Motor neuron (in vitro differentiated cells): Measurements from ENCODE around the gene TMEM97. TPM values are rescaled to one million over a fixed set of nuclear protein-coding genes. Genes with fewer than 3 reads are reported as not detected.
A peak's percentile ranks its signal among the peaks of the same experiment; 100 is the strongest.

ENCODE experiments used
- ATAC-seq, 8 experiments: fragments of 200-7000 bp; cut with Tn5 transposase; replicated peaks in 6 of 8; 2 replicates each; pipeline ENCODE4 v1.8.0; 2021; ENCODE audit warnings: mild to moderate bottlenecking in 8 of 8, moderate library complexity in 8 of 8
- H3K27ac ChIP-seq, 2 donors: fragments of 250-450 bp; sonication (Bioruptor Pico); 2 replicates each; pipeline ENCODE4 v1.9.0; 2021; ENCODE audit warnings: antibody characterized with exemption in 2 of 2, mild to moderate bottlenecking in 2 of 2, moderate library complexity in 1 of 2
- H3K4me1 ChIP-seq, 2 donors: fragments of 250-450 bp; sonication (Bioruptor Pico); replicated peaks in 1 of 2; 2 replicates each; pipeline ENCODE4 v1.6.1; 2021; ENCODE audit warnings: antibody characterized with exemption in 2 of 2, mild to moderate bottlenecking in 2 of 2, moderate library complexity in 1 of 2
- H3K4me3 ChIP-seq, 5 donors: fragments of 250-450 bp; sonication (Bioruptor Pico); 2 replicates each; pipeline ENCODE4 v1.9.0; 2021; ENCODE audit warnings: antibody characterized with exemption in 5 of 5, mild to moderate bottlenecking in 5 of 5, moderate library complexity in 4 of 5
- WGBS, 10 experiments: fragments of 450-650 bp; shearing (Covaris generic); methylation state at CpG; one replicate each; pipeline ENCODE4 v1.0.0; 2022; 5-methylcytosine and 5-hydroxymethylcytosine counted together
- in situ Hi-C, 9 experiments: fragments of 400-800 bp; cut with MboI; loops; one replicate each; pipeline ENCODE4 v1.15.0; 2021; ENCODE audit warnings: low sequenced_read_pairs in 9 of 9, low pct_unique_long_range_greater_than_20kb in 2 of 9; ENCODE audit not compliant: unreplicated experiment in 9 of 9
- total RNA-seq, 8 experiments: library from RNA; unstranded; fragments of 300-600 nt; gene quantifications; 2 replicates each; pipeline versions ENCODE4 v1.2.3 to v1.2.4, GENCODE V29; 2022

The TMEM97 gene
- total RNA-seq, 8 experiments from 2014 or later = 17.5 to 93.4 (median 28.5) TPM

GRCh38 chr17:28372945-28373274 lies 53.9 kb downstream of the TMEM97 start:
- H3K4me1 ChIP-seq = peaks cover 24 to 26% of the 10 kb centered on the region in 2 donors
- ATAC-seq = no peak
- H3K27ac ChIP-seq = peak overlapping the region in 1 of 2 donors; percentile 92
- peak overlapping the region; percentile 48 to 68 (median 51) for H3K4me3 ChIP-seq
- 90 to 100% (median 100%) methylated on average over 1 to 4 of the region's 6 CpGs; no CpG with 5 or more reads in 6 of the 10 experiments for WGBS, 10 experiments
- in situ Hi-C loops = no loop called here

Other genes with a start within 250 kb of the TMEM97 start
- gene IFT20, start 16.3 kb downstream of the TMEM97 start, total RNA-seq = 100 to 1,000 TPM in 3 of 8 experiments, 10 to 100 TPM in 5; 30.7 to 106 (median 64.0) TPM
- gene TNFAIP1, start 16.6 kb downstream of the TMEM97 start, total RNA-seq = 10 to 100 TPM; 20.8 to 69.2 (median 24.8) TPM
- gene POLDIP2, start 38.3 kb downstream of the TMEM97 start, total RNA-seq = 10 to 100 TPM; 34.5 to 97.9 (median 63.9) TPM
- under 1 TPM in 2 of 8 experiments, not detected in 6; 0.52 to 0.66 TPM for gene SEBOX, start 46.0 kb downstream of the TMEM97 start, total RNA-seq
- 10 to 100 TPM in 1 of 8 experiments, under 1 TPM in 7; 0.40 to 12.0 (median 0.74) TPM for gene VTN, start 51.1 kb downstream of the TMEM97 start, total RNA-seq
- 10 to 100 TPM in 5 of 8 experiments, 1 to 10 TPM in 3; 2.0 to 21.7 (median 10.1) TPM for gene SARM1, start 52.5 kb downstream of the TMEM97 start, total RNA-seq
- 10 to 100 TPM in 5 of 8 experiments, 1 to 10 TPM in 3; 6.5 to 19.3 (median 11.0) TPM for gene SLC46A1, start 87.0 kb downstream of the TMEM97 start, total RNA-seq
- gene SLC13A2, start 154.4 kb downstream of the TMEM97 start, total RNA-seq = under 1 TPM in 4 of 8 experiments, not detected in 4; 0.09 to 1.00 (median 0.40) TPM
- under 1 TPM in 5 of 8 experiments, not detected in 3; 0.08 to 0.73 (median 0.66) TPM for gene FOXN1, start 187.1 kb downstream of the TMEM97 start, total RNA-seq
- 10 to 100 TPM; 12.6 to 77.8 (median 39.2) TPM for gene UNC119, start 233.4 kb downstream of the TMEM97 start, total RNA-seq